ENCODE results near the gene PPAT. TPM values are rescaled to one million over a fixed set of nuclear protein-coding genes. Genes with fewer than 3 reads are reported as not detected.
"Not testable (repeated sequence)": the region's sequence is repeated elsewhere in the genome, so short reads cannot be mapped to it uniquely, and the experiment has no call there.

PPAT gene
- 14.5 and 14.8 TPM in 2 replicates for total RNA-seq
- 4.1 TPM for polyA plus RNA-seq (2012)

DNA sequence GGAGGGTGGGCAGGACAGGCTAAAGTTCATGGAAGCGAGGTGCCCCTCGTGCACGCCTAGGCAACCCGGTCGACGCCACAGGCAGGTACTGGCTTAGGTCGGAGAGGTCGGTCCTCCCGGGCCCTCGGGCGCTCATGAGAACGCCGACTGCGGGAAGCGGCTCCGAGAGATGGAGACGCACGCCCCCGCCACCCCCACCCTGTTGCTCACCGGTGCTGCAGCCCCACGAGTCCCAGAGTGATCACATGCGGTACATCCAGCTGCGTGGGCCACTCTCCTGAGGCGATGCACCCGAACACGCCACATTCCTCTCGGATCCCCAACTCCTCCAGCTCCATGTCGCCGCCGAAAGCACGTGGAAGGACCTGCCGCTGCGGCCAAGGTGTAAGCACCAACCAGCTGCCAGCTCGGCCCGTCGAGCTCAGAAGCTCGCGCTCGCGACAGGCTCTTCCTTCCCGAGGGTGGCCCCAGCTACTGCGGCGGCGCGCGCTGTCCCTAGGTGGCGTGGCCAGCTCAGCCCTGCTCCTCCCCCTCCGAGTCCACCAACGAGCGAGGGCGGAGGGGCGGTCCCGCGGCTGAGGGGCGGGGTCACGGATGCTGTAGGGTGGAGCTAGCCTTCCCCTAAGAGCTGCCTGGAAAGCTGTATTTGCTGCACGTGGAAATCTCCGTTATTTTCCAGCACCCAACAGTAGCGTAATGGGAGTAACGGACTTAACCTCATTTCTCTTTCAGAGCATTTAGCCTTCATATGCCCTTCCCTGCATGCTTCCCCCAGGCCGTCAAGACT is at the start of gene PPAT:
TSS of gene PPAT (minus strand) at position 476 of the 787 bp plus-strand sequence. CDS start at position 338, 138 bp downstream.
- DNase-seq (ENCODE audit: low read depth) = peak; percentile 97

DNA sequence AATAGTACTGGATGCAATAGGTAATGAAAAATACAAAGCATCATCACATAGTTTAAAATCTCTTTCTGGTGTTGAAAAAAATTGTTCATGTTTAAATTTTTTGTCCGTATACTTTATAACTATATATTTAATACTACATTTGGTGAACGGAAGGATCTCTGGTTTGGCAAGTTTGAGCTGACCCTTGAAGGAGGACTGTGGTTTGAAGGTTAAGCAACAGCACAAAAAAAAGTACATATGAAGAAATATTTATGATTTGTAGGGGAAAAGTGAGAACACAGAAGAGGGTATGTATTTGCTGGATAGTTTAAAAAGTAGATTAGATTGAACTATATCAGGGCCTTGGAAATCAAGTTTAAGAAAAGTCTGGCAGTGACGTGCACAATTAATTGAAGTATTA is 45.3 kb upstream of the PPAT start:
- DNase-seq (ENCODE audit: low read depth) = no peak

DNA sequence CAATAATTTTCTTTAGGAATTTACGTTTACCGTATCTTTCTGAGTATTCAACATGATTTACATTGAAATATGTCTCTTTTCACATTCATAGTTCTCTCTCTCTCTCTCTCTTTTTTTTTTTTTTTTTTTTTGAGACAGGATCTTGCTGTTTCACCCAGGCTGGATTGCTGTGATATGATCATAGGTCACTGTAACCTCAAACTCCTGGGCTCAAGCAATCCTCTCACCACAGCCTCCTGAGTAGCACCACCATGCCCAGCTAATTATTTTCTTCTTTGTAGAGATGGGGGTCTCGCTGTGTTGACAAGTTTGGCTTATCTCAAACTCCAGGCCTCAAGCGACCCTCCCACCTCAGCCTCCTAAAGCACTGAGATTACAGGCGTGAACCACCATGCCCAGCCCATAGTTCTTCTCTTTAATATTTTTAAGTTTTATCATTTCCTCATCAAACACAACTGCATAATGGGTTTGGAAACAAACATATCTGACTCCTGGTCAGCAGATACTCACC is 41.8 kb upstream of the PPAT start:
- no peak for DNase-seq (ENCODE audit: low read depth)

DNA sequence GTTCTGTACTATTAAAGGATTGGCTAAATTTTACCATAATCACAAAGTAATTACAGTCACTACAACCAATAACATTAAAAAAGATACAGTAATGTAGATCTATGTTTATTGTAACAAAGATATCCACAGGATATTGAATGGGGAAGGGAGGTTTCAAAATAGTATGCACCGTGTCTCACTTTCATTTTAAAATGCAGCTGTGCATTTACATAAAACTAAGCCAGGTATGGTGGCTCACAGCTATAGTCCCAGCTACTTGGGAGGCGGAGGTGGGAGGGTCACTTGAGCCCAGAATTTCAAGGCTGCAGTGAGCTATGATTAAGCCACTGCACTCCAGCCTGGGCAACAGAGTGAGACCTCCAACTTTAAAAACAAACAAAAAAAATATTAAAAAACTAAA is 40.5 kb upstream of the PPAT start:
- DNase-seq (ENCODE audit: low read depth) = no peak

DNA sequence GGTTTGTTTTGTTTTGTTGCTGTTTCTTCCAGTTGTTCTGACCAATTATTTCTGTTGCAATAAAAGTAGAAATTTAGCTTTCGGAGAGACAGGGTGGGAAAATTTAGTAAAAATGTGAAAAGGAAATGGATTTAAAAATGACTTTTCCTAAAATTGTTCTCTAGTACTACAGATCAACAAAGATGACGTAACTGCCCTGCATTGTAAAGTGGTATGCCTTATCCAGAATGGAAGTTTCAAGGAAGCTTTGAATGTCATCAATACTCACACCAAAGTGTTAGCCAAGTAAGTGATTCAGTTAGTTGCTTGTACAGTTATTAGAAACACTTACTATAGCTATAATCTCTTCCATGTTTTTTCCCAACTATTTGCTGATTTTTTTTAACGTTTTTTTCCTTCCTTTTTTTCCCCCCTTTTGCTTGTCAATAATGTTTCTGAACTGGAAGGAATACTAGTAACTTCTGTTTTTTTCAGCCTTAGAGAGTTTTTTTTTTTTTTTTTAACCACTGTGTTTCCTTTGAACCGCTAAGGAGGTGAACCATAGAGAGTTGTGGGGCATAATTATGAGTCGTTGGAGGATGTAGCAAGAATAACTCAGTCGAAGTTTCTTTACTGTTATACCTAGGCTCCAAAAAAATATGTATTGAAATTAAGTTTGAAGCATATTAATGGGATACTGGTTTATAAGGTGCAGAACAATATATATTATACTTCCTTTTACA is 34.2 kb upstream of the PPAT start:
- DNase-seq (ENCODE audit: low read depth) = no peak

DNA sequence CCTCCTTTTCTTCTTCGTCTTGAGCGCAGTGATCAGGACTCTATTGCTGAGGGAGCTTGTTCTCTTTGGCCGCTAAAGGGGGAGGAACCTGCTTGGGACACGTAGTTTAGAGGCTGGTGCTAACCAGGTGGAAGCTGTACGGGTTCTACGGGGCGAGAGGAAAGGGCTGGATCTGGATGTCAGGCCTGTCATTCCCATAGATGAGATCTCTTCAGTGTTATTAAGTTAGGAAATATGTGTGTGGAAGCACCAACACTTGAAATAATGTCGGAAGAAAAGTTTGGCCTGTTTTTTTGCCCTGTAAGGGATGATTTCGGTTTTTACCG is 32.6 kb upstream of the PPAT start:
- DNase-seq (ENCODE audit: low read depth) = peak; percentile 41

DNA sequence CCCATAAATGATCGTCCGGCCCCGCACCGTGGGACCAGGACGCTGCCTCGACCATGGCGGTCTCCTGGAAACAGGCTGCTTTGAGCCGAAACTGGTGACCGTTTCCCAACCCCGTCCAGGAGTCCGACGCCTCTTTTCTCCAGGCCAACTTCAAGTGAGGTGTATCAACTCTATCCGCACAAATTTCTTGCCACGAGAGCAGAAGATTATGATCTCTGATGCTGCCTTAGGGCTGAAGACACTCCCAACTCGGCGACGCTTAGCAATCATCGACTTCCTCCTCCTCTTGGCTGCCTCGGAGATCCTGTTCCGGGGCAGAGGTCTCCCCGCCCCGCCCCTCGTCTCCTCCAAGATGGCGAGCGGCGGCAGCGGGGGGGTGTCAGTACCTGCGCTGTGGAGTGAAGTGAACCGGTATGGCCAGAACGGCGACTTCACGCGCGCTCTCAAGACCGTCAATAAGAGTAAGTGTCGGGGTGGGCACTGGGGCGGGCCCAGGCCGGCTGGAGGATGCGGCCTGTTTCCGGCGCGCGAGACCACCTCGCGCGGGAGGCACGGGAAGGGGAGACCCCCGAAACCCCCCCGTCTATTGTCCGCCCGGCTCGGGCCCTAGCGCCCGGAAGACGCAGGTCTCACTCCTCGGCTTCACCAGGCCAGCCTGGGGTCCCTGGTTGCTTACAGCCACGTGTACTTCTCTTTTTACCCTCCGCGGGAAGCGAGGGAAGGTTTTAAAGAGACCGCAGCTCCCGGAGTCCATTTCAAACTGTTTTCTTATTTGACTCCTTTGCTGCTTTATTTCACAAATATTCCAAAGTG is 32.1 kb upstream of the PPAT start, which contains the start of gene SRP72:
TSS of gene SRP72 (plus strand) at position 334 of the 813 bp plus-strand sequence. CDS start at position 353, 19 bp downstream.
- DNase-seq (ENCODE audit: low read depth) = peak; percentile 85

DNA sequence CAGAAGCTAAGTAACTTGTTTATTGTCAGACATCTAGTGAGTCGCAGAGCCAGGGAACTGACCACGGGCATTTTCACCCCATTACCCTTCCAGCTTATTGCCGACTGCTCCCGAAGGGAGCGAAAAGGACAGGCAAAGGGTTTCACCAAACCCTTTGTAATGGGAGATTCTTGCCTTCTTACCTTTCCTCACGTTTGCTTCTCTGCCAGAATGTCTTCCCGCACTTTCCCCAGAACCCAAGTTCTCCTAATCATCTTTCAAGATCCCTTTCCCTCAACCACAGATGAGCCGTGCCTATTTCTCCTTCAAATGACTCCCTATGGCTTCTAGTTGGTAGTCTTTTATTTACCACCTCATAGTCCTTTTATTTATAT is 31.5 kb upstream of the PPAT start:
- DNase-seq (ENCODE audit: low read depth) = no peak

DNA sequence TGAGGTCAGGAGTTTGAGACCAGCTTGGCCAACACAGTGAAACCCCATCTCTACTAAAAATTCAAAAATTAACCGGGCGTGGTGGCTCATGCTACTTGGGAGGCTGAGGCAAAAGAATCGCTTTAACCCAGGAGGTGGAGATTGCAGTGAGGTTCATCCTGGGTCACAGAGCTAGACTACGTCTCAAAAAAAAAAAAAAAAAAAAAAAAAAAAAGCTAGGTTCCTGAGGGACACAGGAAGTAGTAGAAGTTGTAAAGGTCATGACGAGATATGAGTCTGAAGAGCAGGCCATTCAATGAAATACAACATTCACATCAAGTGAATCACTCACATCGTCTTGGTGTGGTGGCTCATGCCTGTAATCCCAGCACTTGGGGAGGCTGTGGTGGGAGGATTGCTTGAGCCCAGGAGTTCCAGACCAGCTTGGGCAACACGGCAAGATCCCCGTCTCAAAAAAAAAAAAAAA is 30.9 kb upstream of the PPAT start:
- DNase-seq (ENCODE audit: low read depth) = peak; percentile 58

DNA sequence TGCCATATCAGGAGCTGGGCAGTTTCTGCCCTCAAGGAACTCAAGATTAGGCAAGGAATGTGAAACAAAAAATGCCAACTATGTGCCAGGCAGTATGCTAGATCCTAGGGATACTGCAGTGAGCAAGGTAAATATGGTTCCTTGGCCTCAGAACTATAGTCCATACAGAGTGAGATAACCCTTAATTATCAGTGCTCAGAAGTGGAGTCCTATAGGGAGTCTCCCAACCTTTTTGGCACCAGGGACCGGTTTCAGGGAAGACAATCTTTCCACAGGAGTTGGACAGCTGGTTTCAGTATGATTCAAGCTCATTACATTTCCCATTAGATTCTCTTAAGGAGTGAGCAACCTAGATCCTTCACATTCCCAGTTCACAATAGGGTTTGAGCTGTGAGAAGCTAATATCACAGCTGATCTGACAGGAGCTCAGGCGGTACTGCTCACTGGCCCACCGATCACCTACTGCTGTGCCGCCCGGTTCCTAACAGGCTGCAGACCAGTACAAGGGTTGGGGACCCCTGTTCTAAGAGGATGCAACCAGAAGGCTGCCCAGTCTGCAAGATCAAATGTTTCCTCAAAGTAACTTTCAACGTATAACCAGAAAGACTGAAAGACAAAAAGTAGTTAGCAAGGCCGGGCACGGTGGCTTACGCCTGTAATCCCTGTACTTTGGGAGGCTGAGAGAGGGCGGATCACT is 30.3 kb upstream of the PPAT start:
- peak; percentile 49 for DNase-seq (ENCODE audit: low read depth)

DNA sequence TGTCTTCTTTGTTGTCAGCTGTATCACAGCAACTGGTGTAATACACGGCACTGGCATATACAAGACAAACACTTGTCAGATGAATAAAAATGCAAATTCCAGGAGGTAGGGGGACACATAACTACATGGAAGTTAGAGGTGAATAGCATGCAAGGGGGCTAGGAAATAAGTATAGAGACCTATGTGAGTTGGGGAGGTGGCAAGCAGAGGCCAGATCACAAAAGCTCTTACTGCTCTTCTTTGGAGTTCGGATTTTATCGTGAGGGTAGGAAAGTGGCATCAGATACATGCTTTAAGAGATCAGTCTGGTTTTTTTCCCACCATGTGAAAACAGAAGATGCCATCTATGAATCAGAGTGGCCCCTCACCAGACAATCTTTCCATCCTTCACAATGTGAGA is 29.2 kb upstream of the PPAT start:
- no peak for DNase-seq (ENCODE audit: low read depth)

DNA sequence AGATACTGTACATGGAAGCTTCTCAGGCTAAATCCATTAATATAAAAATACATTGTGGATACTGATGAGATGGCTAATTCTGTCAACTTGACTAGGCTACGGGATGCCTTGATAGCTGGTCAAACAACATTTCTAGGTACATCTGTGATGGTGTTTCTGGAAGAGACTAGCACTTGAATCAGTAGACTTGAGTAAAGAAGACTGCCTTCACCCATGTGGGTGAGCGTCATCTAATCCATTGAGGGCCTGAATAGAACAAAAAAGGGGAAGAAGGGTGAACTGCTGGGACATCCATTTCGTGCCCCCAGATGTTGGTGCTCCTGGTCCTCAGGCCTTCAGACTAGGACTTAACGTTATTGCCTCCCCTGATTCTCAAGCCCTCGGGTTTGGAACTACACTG is 28.3 kb upstream of the PPAT start:
- no peak for DNase-seq (ENCODE audit: low read depth)

DNA sequence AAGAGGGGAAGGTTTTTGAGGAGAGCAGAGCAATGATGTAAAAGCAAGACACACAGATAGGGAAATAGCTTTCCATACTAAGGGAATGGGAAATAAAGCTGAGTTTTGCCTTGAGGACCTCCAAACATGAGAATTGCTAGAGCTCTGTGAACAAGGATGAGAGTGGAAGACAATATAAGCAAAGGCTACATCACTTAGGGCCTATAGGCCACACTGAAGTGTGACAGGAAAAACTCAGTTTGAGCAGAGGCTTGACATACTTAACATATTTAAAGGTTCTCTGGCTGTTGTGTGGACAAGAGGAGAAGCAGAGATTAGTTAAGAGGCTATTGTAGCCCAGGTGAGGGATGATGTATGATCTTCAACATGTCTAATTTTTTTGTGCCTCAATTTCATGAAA is 26.7 kb upstream of the PPAT start:
- no peak for DNase-seq (ENCODE audit: low read depth)

DNA sequence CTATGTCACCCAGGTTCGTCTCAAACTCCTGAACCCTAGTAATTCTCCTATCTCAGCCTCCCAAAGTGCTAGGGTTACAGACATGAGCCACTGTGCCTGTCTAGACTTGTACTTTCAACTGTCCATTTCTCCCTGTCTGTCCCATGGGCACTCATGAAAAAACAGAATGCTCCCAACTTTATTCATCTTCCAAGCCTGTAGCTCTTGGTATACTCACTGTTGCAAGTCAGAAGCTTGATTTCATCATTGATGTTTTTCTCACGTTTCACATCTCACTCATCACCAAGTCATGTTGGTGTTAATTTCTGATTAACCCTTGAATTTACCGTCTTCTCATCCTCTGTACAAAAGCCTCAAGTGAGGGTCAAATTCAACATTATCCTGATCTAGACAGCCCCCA is 24.7 kb upstream of the PPAT start:
- no peak for DNase-seq (ENCODE audit: low read depth)

DNA sequence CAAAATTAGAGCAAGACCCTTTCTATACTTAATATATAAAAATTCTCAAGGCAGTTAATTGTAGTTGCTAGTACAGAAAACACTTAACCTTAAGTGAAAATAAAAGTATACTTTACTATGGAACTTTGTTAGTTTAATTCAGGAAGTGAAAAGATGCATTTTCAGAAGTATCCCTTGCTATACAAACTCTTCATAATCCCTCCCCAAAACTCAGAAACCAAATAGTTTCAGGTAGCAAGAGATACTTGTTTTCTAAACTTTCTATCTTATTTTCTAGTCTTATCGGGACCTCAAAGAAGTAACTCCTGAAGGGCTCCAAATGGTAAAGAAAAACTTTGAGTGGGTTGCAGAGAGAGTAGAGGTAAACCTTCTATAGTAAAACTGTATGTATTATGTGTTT is 14.9 kb upstream of the PPAT start:
- DNase-seq (ENCODE audit: low read depth) = no peak

DNA sequence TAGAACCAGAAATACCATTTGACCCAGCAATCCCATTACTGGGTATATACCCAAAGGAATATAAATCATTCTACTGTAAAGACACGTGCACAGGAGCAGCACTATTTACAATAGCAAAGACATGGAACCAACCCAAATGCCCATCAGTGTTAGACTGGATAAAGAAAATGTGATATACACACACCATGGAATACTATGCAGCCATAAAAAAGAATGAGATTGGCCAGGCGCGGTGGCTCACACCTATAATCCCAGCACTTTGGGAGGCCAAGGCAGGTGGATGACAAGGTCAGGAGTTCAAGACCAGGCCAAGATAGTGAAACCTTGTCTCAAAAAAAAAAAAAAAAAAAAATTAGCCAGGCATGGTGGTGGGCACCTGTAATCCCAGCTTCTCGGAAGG is 14.1 kb upstream of the PPAT start:
- not testable (repeated sequence) for DNase-seq (ENCODE audit: low read depth)

DNA sequence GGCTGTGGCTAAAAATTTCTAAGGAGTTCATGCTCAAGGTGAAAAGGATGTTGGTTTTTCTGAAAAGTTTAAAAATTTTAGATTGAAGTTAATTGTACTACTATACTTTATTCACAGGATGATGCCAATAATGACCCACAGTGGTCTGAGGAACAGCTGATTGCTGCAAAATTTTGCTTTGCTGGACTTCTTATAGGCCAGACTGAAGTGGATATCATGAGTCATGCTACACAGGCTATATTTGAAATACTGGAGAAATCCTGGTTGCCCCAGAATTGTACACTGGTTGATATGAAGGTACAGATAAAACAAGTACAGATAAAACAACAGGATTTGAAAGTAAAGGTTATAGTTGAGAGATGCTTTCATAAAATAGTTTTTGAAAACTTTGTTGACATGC is 12.9 kb upstream of the PPAT start:
- peak; percentile 45 for DNase-seq (ENCODE audit: low read depth)

DNA sequence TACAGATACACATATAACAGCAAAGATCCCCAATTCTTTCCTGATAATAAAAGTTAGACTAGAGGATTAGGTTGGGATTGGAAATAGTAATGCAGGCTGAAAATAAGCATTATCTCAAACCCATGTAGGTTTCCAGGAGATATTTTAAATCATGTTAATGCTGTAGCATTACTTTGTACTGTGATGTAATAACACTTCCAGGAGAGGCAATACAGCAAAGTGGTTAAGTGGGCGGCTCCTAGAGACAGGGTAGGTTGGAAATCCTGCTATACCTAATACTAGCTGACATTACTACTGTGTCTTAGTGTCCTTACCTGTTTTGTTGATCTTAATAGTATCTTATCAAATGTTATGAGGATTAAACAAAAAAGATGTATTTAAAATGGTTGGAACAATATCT is 10.3 kb upstream of the PPAT start:
- DNase-seq (ENCODE audit: low read depth) = no peak

DNA sequence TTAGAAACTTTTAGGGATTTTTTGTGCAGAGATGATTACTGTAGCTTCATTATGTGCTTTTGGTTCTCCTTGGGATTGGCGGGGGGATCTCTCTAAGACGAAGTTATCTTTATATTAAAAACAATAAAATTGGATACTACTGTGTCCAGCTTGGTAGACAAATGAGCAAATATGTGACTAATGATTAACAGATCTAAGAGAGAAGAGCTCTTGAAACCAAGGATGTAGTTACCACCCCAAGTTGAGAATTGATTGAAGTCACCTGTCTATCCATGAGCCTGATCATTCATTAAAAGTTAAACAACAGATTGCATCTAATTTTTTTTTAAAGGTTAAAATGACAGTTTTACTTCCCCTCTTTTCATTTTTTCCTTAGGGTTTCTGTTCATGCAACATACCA is 9.3 kb upstream of the PPAT start:
- no peak for DNase-seq (ENCODE audit: low read depth)

DNA sequence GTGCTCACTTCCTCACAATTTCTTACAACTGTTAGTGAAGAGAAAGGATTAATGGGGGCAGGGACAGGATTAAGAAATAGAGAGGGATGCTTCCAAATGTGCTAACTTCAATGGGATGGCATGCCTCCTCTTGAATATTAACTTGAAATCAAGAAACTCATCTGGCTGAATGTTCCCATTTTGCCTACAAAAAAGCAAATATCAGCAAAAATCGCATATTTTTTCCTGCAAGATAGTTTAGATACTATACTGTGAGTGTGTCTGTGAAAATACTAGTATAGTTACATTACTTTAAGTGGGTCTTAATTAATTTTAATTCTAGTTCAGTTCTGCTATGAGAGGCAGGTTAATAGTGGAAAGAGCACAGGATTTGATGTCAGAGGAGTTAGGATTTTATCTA is 5.6 kb upstream of the PPAT start:
- DNase-seq (ENCODE audit: low read depth) = no peak

DNA sequence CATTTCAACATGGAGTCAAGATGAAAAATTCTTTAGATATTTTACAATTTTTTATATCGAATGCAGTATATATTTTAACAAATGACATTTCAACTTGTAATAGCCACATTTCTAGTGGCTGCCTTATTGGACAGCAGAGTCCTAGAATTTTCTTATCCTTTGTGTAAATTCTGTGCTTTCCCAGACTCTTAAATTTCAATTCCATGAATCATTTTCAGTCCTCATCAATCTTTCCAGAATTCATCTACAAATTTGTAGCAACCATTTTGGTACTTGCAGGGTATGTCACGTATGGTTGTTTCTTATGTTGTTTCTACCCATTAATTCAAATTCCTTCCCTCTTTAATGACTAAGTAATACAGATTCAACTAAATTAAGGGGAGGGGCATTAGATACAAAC is 3.4 kb upstream of the PPAT start:
- no peak for DNase-seq (ENCODE audit: low read depth)
